ENCODE data around the gene DPYSL3.

DPYSL3 gene

DNA sequence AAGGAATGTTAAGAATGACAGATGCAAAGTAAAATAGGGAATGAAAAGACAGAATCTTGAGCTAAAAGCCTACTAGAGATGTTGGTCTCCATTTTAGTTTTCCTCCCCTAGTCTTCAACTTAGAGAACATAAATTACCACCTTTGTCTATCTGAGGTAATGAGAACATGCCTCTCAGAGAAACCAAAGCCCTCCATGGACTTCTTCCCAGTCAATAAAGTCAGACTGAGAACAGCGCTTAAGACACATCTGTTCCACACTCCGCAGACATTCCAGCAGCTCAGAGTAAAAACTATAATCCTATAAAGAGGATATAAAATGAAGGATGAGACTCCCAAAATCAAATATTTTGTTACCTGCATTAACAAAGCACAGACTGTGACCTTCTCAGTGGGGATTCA lies 79.2 kb downstream of the DPYSL3 start:
- H3K36me3 ChIP-seq (ENCODE audit: low read depth) = no peaks in the 10 kb centered on the region

DNA sequence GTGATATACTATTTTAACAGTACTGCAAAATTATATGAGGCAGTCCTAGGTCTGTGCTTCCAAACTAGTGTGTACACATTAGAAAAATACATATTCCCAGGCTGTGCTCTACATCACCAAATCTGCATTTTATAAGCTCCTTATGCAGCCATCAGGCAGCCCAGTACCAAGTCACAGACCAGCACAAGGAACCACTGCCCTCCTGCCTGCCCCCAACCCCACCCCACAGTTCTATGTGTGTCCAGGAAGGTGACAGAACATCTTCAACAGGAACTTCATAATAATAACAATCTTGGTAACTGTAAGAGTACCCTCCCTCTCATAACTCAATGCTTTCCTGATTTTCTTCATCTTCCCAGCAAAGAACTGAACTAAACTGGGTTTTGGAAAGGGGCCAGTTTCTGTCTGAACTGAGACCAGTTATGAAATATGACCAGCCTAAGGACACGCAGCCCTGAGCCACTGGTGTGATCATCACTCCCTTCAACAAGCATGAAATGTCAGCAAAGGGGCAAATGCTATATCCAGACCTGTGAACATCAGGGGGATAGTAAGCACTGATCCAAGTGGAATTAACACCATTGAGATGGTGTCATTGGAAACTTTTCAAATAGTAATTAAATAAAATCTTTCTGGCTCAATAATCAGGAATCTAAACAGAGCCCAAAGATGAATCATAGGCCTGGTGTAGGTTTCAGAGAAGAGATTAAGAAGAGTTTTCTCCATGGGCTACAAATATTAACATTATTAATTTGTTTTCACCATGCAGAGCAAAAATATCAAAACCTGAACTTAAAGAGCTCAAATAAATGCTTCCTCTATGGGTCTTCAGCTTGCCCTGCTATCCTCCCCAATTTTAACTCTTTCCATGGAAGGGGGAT lies 82.1 kb downstream of the DPYSL3 start:
- no peaks in the 10 kb centered on the region for H3K4me1 ChIP-seq (ENCODE audit: insufficient read depth, poor library complexity, severe bottlenecking)
- DNase-seq (ENCODE audit: low spot score) (no peak), ATAC-seq (ENCODE audit: low read depth) (no peak)
- no peaks in the 10 kb centered on the region for H3K27me3 ChIP-seq (ENCODE audit: insufficient read depth, poor library complexity, severe bottlenecking)
- H3K9me3 ChIP-seq (ENCODE audit: severe bottlenecking) = no peaks in the 10 kb centered on the region
- H3K36me3 ChIP-seq (ENCODE audit: low read depth) = no peaks in the 10 kb centered on the region
- H3K27ac ChIP-seq (ENCODE audit: poor library complexity, severe bottlenecking) = no peak overlapping the region
- TF ChIP-seq, protein P1, sequence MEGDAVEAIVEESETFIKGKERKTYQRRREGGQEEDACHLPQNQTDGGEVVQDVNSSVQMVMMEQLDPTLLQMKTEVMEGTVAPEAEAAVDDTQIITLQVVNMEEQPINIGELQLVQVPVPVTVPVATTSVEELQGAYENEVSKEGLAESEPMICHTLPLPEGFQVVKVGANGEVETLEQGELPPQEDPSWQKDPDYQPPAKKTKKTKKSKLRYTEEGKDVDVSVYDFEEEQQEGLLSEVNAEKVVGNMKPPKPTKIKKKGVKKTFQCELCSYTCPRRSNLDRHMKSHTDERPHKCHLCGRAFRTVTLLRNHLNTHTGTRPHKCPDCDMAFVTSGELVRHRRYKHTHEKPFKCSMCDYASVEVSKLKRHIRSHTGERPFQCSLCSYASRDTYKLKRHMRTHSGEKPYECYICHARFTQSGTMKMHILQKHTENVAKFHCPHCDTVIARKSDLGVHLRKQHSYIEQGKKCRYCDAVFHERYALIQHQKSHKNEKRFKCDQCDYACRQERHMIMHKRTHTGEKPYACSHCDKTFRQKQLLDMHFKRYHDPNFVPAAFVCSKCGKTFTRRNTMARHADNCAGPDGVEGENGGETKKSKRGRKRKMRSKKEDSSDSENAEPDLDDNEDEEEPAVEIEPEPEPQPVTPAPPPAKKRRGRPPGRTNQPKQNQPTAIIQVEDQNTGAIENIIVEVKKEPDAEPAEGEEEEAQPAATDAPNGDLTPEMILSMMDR (IDR thresholded peaks at IDR 0.05; ENCODE audit: poor library complexity, severe bottlenecking) = no peak
- H3K4me3 ChIP-seq (ENCODE audit: severe bottlenecking) = no peak overlapping the region

More for the DNA sequence above, 79.2 kb downstream of the DPYSL3 start:
- no peak for ATAC-seq (ENCODE audit: low read depth)
- Histone ChIP-seq H3K9me3 (ENCODE audit: severe bottlenecking) (no peaks in the 10 kb centered on the region), H3K4me3 (ENCODE audit: severe bottlenecking) (no peak overlapping the region), H3K27me3 (ENCODE audit: insufficient read depth, poor library complexity, severe bottlenecking) (no peaks in the 10 kb centered on the region), H3K27ac (ENCODE audit: poor library complexity, severe bottlenecking) (no peak overlapping the region), H3K4me1 (ENCODE audit: insufficient read depth, poor library complexity, severe bottlenecking) (no peaks in the 10 kb centered on the region)
- no peak for DNase-seq (ENCODE audit: low spot score)
- TF ChIP-seq, protein P1 (IDR thresholded peaks at IDR 0.05; ENCODE audit: poor library complexity, severe bottlenecking) = no peak

DNA sequence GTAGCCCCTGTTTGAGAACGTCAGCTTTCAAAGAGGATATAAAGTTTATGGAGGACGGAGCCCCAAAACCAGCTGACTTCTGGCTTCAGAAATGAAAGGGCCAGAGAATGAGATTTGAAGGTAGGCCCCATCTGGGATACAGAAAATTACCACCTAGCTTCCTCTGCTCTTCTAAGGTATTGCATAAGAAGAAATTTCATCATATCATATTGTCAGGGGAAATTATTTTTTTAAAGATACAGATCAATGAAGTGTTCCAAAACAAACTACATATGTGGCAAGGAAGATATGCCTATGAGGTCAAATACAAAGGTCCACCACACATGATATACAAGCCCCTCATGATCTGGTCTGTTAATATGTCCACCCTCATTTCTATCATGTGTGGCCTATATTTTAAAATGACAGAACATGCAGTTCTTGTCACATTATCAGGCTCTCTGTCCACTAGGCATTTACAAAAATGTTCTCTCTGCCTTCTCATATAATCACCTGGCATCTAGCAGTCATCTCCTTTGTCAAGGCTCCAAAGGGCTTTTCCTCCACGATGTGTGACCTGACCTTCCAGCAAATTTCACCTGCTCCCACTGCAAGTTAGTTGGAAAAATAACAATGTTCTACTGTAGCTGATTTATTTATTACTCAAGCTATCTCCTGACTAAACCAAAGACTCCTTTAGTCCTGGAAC lies 83.1 kb downstream of the DPYSL3 start:
- TF ChIP-seq, protein P1 (IDR thresholded peaks at IDR 0.05; ENCODE audit: poor library complexity, severe bottlenecking) = no peak
- Histone ChIP-seq H3K27me3 (ENCODE audit: insufficient read depth, poor library complexity, severe bottlenecking) (no peaks in the 10 kb centered on the region), H3K4me1 (ENCODE audit: insufficient read depth, poor library complexity, severe bottlenecking) (no peaks in the 10 kb centered on the region), H3K27ac (ENCODE audit: poor library complexity, severe bottlenecking) (no peak overlapping the region), H3K36me3 (ENCODE audit: low read depth) (no peaks in the 10 kb centered on the region), H3K9me3 (ENCODE audit: severe bottlenecking) (no peaks in the 10 kb centered on the region), H3K4me3 (ENCODE audit: severe bottlenecking) (no peak overlapping the region)
- DNase-seq (ENCODE audit: low spot score) (no peak), ATAC-seq (ENCODE audit: low read depth) (no peak)

DNA sequence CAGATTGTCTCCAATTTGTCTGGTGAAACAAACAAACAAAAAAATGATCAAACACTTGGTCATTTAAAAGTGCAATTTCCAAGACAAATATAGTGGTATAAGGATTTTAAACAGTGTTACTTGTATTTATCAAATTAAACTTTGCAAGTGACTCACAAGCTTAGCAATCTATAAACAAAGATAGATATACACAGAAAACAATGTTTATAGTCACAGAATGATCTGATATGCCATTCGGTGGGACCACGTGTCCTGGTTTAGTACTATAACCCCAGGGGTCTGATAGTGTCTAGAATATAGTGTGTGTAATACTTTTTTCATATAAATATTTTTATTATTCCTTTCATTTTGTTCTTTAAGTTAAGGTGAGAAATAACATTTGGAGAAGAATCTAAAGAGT lies 91.3 kb downstream of the DPYSL3 start:
- H3K36me3 ChIP-seq (ENCODE audit: low read depth) = no peaks in the 10 kb centered on the region

More for the DNA sequence above, 91.3 kb downstream of the DPYSL3 start:
- ATAC-seq (ENCODE audit: low read depth) (no peak), DNase-seq (ENCODE audit: low spot score) (no peak)
- Histone ChIP-seq H3K4me1 (ENCODE audit: insufficient read depth, poor library complexity, severe bottlenecking) (no peaks in the 10 kb centered on the region), H3K27ac (ENCODE audit: poor library complexity, severe bottlenecking) (no peak overlapping the region), H3K27me3 (ENCODE audit: insufficient read depth, poor library complexity, severe bottlenecking) (no peaks in the 10 kb centered on the region), H3K4me3 (ENCODE audit: severe bottlenecking) (no peak overlapping the region), H3K9me3 (ENCODE audit: severe bottlenecking) (no peaks in the 10 kb centered on the region)
- TF ChIP-seq, protein P1 (IDR thresholded peaks at IDR 0.05; ENCODE audit: poor library complexity, severe bottlenecking) = no peak
